GM12874 (cell line): ENCODE data around the gene TRRAP.

ENCODE experiments used
- CTCF ChIP-seq: IDR thresholded peaks from 2 replicates; pipeline ENCODE4 v1.5.1; 2011; ENCODE audit warnings: low read depth, mild to moderate bottlenecking, control low read depth, low read length, moderate library complexity; ENCODE audit not compliant: insufficient read depth

Gene TRRAP

GRCh38 chr7:99010281-99010680 is 131.9 kb downstream of the TRRAP start:
- TF ChIP-seq CTCF: no peak

GRCh38 chr7:99011341-99011705 is 133.0 kb downstream of the TRRAP start:
- TF ChIP-seq CTCF: no peak

- no peak for TF ChIP-seq CTCF
These were observed 133.5 kb downstream of the TRRAP start for GRCh38 chr7:99011706-99012404.

GRCh38 chr7:99012722-99013121 is 134.4 kb downstream of the TRRAP start:
- TF ChIP-seq CTCF: no peak

GRCh38 chr7:99013266-99014112 is 135.2 kb downstream of the TRRAP start:
- TF ChIP-seq CTCF: no peak

- TF ChIP-seq CTCF: no peak
These were observed 136.0 kb downstream of the TRRAP start for GRCh38 chr7:99014113-99014985.

- TF ChIP-seq CTCF: no peak
These were observed 137.9 kb downstream of the TRRAP start for GRCh38 chr7:99016196-99016595.
